Activated naive CD4-positive, alpha-beta T cell treated with anti-CD3 and anti-CD28 coated beads, Interleukin-2, amount 50 U/mL, for 16 hours (primary cell): ENCODE data around the gene ZC2HC1B.

ENCODE experiments used
- DNase-seq: peaks from one replicate; pipeline ENCODE4 v3.0.0-alpha.2; 2020

Gene ZC2HC1B

GRCh38 chr6:143964674-143965081 lies 100.4 kb downstream of the ZC2HC1B start:
- no peak for DNase-seq

GRCh38 chr6:143965503-143966171 lies 101.4 kb downstream of the ZC2HC1B start:
- no peak for DNase-seq

GRCh38 chr6:143966312-143966711 lies 102.0 kb downstream of the ZC2HC1B start:
- DNase-seq: no peak

GRCh38 chr6:143967706-143968376 lies 103.6 kb downstream of the ZC2HC1B start:
- DNase-seq: no peak

- DNase-seq: no peak
Observed at GRCh38 chr6:143969077-143969476, 104.8 kb downstream of the ZC2HC1B start.

- DNase-seq: no peak
Observed at GRCh38 chr6:143970456-143971218, 106.4 kb downstream of the ZC2HC1B start.

GRCh38 chr6:143971482-143972205 lies 107.4 kb downstream of the ZC2HC1B start:
- DNase-seq: no peak

- no peak for DNase-seq
Observed at GRCh38 chr6:143973097-143973966, 109.1 kb downstream of the ZC2HC1B start.

- DNase-seq: no peak
Observed at GRCh38 chr6:143974089-143974488, 109.8 kb downstream of the ZC2HC1B start.

GRCh38 chr6:143976806-143977349 lies 112.6 kb downstream of the ZC2HC1B start:
- no peak for DNase-seq

- no peak for DNase-seq
Observed at GRCh38 chr6:143980921-143981320, 116.6 kb downstream of the ZC2HC1B start.

- no peak for DNase-seq
Observed at GRCh38 chr6:143982968-143983367, 118.7 kb downstream of the ZC2HC1B start.

GRCh38 chr6:143984666-143985065 lies 120.4 kb downstream of the ZC2HC1B start:
- DNase-seq: no peak

- no peak for DNase-seq
Observed at GRCh38 chr6:143986463-143987065, 122.3 kb downstream of the ZC2HC1B start.
